LNCaP clone FGC (cell line): ENCODE measurements around the gene BCAS3.

Experiments used
- DNase-seq: peaks from one replicate; pipeline ENCODE4 v3.0.0-alpha.2; 2011; ENCODE audit warnings: low read depth
- H3K4me3 ChIP-seq: 2 replicates; pipeline ENCODE4 v1.5.1; 2011; ENCODE audit warnings: mild to moderate bottlenecking, low read depth, low read length, control low read depth
- TF ChIP-seq, protein P1 (sequence below): IDR thresholded peaks from 2 replicates; pipeline ENCODE4 v1.5.1; 2012; ENCODE audit warnings: mild to moderate bottlenecking; ENCODE audit not compliant: control insufficient read depth, insufficient read depth; ENCODE audit errors: extremely low read depth

The BCAS3 gene

DNA sequence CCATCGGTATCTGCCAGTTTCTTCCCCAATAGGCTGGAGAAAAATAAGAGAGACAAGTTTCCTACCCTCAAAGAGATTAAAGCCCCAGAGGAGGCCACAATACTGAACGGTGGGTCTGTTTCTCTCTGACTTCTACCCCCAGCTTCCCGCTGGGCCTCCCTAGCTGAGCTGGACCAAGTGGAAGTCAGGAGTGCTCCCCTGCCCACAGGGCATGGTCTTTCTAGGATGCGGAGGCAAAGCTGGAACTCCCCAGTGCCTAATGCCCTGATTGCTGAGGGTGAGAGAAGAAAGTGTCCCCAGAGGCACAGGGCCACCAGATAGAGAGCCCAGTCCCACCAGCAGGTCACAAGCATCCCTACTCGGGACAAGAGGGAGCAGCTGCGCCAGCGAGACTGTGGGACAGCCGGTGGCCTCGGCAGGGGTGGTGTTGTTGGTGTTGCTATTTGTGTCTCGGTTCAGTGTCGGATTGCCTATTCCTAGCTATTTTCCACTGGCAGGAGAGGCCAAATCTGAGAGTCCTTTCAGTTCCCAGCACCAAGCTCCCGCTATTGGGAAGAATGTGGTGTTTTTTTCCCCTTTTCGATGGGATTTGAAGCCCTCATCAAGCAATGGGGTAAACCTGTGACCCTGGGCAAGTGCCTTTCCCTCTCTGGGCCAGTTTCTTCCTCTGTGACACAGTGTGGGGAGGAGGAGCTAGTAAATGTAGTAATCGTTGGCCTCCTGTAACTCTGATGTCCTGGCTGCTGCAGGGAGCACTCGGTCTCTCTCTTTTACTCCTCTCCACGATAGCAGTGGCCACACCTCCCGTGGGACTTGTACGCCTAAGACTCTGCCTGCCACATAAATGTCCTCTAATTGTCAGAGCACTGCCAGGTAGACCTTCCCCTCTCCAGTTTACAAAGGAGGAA, 699.5 kb downstream of the BCAS3 start:
- TF ChIP-seq, protein P1, sequence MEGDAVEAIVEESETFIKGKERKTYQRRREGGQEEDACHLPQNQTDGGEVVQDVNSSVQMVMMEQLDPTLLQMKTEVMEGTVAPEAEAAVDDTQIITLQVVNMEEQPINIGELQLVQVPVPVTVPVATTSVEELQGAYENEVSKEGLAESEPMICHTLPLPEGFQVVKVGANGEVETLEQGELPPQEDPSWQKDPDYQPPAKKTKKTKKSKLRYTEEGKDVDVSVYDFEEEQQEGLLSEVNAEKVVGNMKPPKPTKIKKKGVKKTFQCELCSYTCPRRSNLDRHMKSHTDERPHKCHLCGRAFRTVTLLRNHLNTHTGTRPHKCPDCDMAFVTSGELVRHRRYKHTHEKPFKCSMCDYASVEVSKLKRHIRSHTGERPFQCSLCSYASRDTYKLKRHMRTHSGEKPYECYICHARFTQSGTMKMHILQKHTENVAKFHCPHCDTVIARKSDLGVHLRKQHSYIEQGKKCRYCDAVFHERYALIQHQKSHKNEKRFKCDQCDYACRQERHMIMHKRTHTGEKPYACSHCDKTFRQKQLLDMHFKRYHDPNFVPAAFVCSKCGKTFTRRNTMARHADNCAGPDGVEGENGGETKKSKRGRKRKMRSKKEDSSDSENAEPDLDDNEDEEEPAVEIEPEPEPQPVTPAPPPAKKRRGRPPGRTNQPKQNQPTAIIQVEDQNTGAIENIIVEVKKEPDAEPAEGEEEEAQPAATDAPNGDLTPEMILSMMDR = no peak
- DNase-seq = no peak

DNA sequence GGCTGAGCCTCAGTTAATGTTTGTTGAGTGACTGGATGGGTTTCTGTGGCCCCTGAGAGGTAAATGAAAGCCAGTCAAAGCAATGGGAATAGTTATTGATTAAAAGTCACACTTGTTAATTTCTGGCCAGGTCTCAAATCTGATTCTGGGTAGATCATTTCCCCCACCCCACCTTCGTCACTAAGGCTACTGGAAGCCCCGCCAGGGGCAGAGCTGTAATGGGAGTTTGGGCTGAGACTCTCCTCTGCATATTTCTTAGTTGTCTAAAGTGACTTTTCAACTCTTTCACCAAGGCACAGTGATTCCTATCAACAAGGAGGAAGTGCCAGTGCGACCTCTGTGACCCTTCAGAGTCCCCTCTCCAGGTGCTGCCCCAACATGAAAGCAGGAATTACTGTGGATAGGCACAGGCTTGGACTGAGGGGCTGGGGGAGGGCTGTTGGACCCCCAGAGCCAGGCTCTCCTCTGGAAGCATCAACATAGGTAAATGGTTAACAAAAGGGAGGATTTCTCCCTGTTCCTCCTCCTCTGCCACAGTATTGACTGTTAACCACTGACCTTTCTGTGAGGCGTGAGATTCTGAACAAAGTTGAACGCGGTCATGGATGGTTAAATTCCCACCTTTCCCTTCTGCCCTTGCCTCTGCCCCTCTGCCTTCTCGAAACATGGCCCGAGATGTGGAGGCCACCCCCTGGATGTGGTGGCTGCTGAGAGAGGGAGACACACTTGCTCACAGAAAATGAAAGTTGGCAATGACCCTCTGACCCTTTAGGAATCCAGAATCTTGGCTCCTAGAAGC, 701.2 kb downstream of the BCAS3 start:
- TF ChIP-seq, protein P1 = no peak
- H3K4me3 ChIP-seq = no peak overlapping the region
- no peak for DNase-seq

More for the DNA sequence above, 699.5 kb downstream of the BCAS3 start:
- H3K4me3 ChIP-seq = no peak overlapping the region

DNA sequence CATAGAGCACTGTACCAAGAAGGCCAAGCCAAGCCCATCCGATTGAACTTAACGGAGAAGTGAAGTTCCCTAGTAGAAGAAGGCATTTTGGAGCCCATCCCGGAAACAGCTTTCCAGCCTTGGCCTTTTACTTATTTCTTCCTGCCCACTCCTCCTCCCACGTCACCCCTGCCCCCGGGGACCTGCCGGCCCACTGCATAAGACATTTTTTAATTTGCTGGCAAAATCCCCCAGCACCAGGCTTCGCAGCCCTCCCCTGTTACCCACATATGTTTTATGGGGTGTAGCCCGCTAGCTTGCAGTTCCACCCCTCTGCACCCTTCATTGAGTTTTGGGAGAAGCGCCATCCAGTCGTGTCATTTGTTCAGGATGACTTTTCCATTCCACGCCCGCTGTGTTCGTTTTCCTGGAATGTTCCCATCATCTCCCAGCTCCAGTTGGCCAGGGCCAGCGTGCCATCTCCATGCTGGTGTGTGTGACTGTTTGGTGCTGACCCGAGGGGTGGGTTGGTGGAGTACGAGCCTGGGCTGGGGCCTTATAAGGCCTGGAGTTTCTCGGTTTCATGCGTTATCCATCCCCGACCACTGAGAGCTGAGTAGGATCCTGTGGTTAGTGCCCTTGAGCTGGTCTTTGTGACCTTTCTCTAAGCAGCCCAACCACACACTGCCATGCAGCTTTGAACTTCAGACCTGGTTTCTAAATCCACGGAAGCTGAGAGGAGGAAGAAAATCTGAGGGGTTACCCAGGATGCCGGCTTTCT, 702.0 kb downstream of the BCAS3 start:
- no peak overlapping the region for H3K4me3 ChIP-seq
- no peak for DNase-seq
- TF ChIP-seq, protein P1 = no peak

DNA sequence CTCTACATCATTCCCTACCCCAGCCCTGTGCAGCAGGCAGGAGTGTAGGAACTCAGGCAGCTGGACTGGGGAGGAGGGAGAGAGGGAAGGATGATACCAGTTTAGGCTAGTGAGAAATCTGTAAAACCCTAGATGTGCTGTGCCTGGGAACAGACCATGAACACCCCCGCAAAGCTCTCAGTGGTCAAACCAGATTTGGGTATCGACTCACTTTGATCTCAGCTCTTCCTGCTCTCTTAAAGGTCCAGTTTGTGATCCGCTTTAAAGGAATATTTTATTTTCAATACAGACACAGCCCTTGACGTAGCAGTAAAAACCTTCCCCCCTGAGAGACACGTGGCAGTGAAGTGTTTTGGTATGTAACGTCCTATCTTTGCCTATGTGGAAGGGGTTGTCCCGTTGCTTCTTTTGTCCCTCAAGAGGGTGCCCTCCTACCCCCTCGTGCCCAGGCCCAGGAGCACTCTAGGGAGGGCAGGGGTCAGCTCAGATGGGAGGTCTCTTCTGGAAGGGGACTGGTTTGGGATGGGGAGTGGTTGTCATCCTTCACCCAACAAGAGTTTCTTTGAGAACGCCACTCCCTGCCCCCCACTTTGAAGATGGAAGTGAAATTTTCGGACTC, 702.7 kb downstream of the BCAS3 start:
- no peak overlapping the region for H3K4me3 ChIP-seq
- TF ChIP-seq, protein P1 = no peak
- no peak for DNase-seq

DNA sequence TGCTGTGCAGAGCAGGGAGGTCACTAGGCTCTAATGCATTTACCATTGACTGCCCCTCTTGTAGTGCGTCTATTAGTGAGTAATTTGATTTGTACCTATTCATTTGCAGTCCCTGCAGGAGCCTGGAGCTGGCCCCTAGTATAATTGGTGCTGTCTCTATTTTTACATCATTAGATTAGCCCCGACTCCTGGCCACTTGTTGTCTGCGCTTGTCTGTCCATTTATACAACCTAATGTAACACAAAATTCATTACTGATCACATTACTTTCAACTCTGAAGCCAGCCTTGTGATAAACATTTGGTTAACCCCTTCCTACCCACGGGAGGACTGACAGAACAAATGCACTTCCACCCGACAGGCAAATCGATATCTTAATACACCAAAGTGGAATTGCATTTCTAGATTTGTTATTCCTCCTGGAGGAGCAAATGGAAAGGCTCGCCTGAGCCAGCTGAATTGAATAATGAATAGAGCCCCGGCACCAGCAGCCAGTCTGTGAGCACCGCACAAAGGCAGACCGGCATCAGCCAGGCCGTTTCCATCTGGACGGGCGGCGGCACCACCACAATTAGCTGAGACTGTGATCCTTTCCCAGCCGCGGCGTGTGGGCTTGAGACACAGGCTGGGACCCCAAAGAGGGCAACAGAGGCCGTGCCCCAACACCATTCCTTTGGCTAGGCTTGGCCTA, 703.3 kb downstream of the BCAS3 start:
- no peak for DNase-seq
- H3K4me3 ChIP-seq = no peak overlapping the region
- TF ChIP-seq, protein P1 = no peak

DNA sequence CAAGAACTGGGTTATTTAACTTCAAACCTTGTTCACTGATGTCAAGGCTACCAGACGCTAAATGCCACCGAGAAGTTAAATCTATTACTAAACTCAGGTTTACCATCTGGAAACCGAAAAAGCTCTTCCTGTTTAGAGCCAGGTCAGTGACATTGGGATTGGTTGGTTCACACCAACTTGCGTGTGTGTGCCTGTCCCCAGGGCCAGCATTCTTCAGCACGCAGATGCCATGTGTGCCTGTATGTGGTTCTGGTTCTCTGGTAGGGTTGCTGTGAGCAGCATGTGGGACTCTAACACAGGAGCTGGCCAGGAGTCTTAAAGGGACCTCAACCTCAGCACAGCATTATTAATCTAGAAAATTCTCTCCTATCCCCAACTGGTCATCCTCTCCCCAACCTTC, 703.9 kb downstream of the BCAS3 start:
- DNase-seq = no peak
- TF ChIP-seq, protein P1 = no peak
- no peak overlapping the region for H3K4me3 ChIP-seq
